ENCODE measurements around the gene NMNAT3.

- no peak for TF ChIP-seq CTCF (IDR thresholded peaks at IDR 0.05; ENCODE audit: low read length)
- no peak for TF ChIP-seq EZH2 (IDR thresholded peaks at IDR 0.05; ENCODE audit: borderline replicate concordance, low read length)
Observed at GRCh38 chr3:139689122-139689521, 11.3 kb upstream of the NMNAT3 start.

All from OCI-LY1 (cell line).